ENCODE data around the gene MKLN1.

MKLN1 gene

GRCh38 chr7:131338173-131338572 is 10.5 kb downstream of the MKLN1 start (continued):
- TF ChIP-seq TOX (CRISPR knock-in tag; IDR thresholded peaks at IDR 0.05; ENCODE audit: borderline replicate concordance) (no peak), PATZ1 (CRISPR knock-in tag; IDR thresholded peaks at IDR 0.05; ENCODE audit: borderline replicate concordance) (no peak), SNAI2 (CRISPR knock-in tag; IDR thresholded peaks at IDR 0.05) (no peak)

- no peak for TF ChIP-seq ZFP30 (CRISPR knock-in tag; IDR thresholded peaks at IDR 0.05)
- no peak for TF ChIP-seq TCF4 (CRISPR knock-in tag; IDR thresholded peaks at IDR 0.05; ENCODE audit: borderline replicate concordance)
- no peak for TF ChIP-seq CREB5 (CRISPR knock-in tag; IDR thresholded peaks at IDR 0.05; ENCODE audit: low read depth)
- TF ChIP-seq ZFP3 (CRISPR knock-in tag; IDR thresholded peaks at IDR 0.05), result no peak
- TF ChIP-seq ZNF565 (CRISPR knock-in tag; conservative IDR thresholded peaks at IDR 0.05; ENCODE audit: low read depth), result no peak
- TF ChIP-seq ZC3H10 (CRISPR knock-in tag; IDR thresholded peaks at IDR 0.05), result no peak
- no peak for TF ChIP-seq RARB (CRISPR knock-in tag; IDR thresholded peaks at IDR 0.05)
- TF ChIP-seq BACH2 (CRISPR knock-in tag; IDR thresholded peaks at IDR 0.05; ENCODE audit: borderline replicate concordance), result no peak
- no peak for TF ChIP-seq PPARA (CRISPR knock-in tag; IDR thresholded peaks at IDR 0.05; ENCODE audit: borderline replicate concordance)
- TF ChIP-seq SNAI2 (CRISPR knock-in tag; IDR thresholded peaks at IDR 0.05), result no peak
- no peak for TF ChIP-seq TOX (CRISPR knock-in tag; IDR thresholded peaks at IDR 0.05; ENCODE audit: borderline replicate concordance)
- TF ChIP-seq OSR1 (CRISPR knock-in tag; IDR thresholded peaks at IDR 0.05), result no peak
- no peak for TF ChIP-seq PATZ1 (CRISPR knock-in tag; IDR thresholded peaks at IDR 0.05; ENCODE audit: borderline replicate concordance)
- TF ChIP-seq ZNF70 (CRISPR knock-in tag; IDR thresholded peaks at IDR 0.05), result no peak
- TF ChIP-seq ISL1 (CRISPR knock-in tag; IDR thresholded peaks at IDR 0.05), result no peak
- TF ChIP-seq POU6F1 (CRISPR knock-in tag; IDR thresholded peaks at IDR 0.05; ENCODE audit: borderline replicate concordance, low read depth), result no peak
- no peak for TF ChIP-seq ESRRG (CRISPR knock-in tag; IDR thresholded peaks at IDR 0.05)
- ATAC-seq, result no peak
Measured at GRCh38 chr7:131338691-131339390, 11.2 kb downstream of the MKLN1 start.

GRCh38 chr7:131341690-131342089 is 14.0 kb downstream of the MKLN1 start:
- no peak for ATAC-seq
- TF ChIP-seq PATZ1 (CRISPR knock-in tag; IDR thresholded peaks at IDR 0.05; ENCODE audit: borderline replicate concordance), result no peak
- no peak for TF ChIP-seq ZNF70 (CRISPR knock-in tag; IDR thresholded peaks at IDR 0.05)
- TF ChIP-seq PPARA (CRISPR knock-in tag; IDR thresholded peaks at IDR 0.05; ENCODE audit: borderline replicate concordance), result no peak
- TF ChIP-seq ESRRG (CRISPR knock-in tag; IDR thresholded peaks at IDR 0.05), result no peak
- no peak for TF ChIP-seq CSRNP3 (CRISPR knock-in tag; IDR thresholded peaks at IDR 0.05)
- no peak for TF ChIP-seq SNAI2 (CRISPR knock-in tag; IDR thresholded peaks at IDR 0.05)
- no peak for TF ChIP-seq POU6F1 (CRISPR knock-in tag; IDR thresholded peaks at IDR 0.05; ENCODE audit: borderline replicate concordance, low read depth)
- no peak for TF ChIP-seq ISL1 (CRISPR knock-in tag; IDR thresholded peaks at IDR 0.05)
- TF ChIP-seq GLIS3 (CRISPR knock-in tag; IDR thresholded peaks at IDR 0.05), result no peak
- TF ChIP-seq BACH2 (CRISPR knock-in tag; IDR thresholded peaks at IDR 0.05; ENCODE audit: borderline replicate concordance), result no peak
- no peak for TF ChIP-seq ZC3H10 (CRISPR knock-in tag; IDR thresholded peaks at IDR 0.05)
- TF ChIP-seq TSHZ2 (CRISPR knock-in tag; IDR thresholded peaks at IDR 0.05), result no peak

Data from SK-N-SH treated with all-trans-retinoic acid at 6 μM for 48 hours (cell line).